Gastrocnemius medialis (tissue), 4 donors: ENCODE data around the gene PDZD4.

Source experiments
- CTCF ChIP-seq, 5 experiments: fragments of 450-650 bp in 3 of 5; fragments of 200-600 bp in 2 of 5; sonication (generic) in 2 of 5; IDR thresholded peaks in 4 of 5; conservative IDR thresholded peaks in 1 of 5; 1 replicate in 4 of 5; 2 replicates in 1 of 5; pipeline ENCODE4 v1.5.1; 2016 to 2019; ENCODE audit warnings: antibody characterized with exemption in 5 of 5, mild to moderate bottlenecking in 3 of 5, moderate library complexity in 3 of 5
- POLR2A ChIP-seq, 2 donors: fragments of 450-650 bp; IDR thresholded peaks; one replicate each; pipeline ENCODE4 v1.6.1; 2017; ENCODE audit warnings: antibody characterized with exemption in 2 of 2, mild to moderate bottlenecking in 2 of 2, moderate library complexity in 2 of 2

- TF ChIP-seq CTCF (IDR thresholded peaks at IDR 0.05 in 4 of 5, conservative IDR thresholded peaks at IDR 0.05 in 1 of 5) (no peak), POLR2A (IDR thresholded peaks at IDR 0.05) (no peak)
Measured at GRCh38 chrX:153827903-153828302, 2.4 kb downstream of the PDZD4 start.
